Neutrophil (primary cell): ENCODE results near the gene HOMER3.

Experiments
- H3K27ac ChIP-seq: fragments of 200-600 bp; sonication (generic); 2 replicates; pipeline ENCODE4 v1.5.1; 2016; ENCODE audit warnings: mild to moderate bottlenecking, moderate library complexity
- H3K27me3 ChIP-seq: fragments of 200-600 bp; sonication (generic); 2 replicates; pipeline ENCODE4 v1.6.0; 2016; ENCODE audit warnings: mild to moderate bottlenecking
- H3K36me3 ChIP-seq: fragments of 200-600 bp; sonication (generic); 2 replicates; pipeline ENCODE4 v1.5.1; 2017
- H3K4me1 ChIP-seq, 2 experiments: fragments of 200-600 bp in 1 of 2; sonication (generic) in 1 of 2; 1 replicate in 1 of 2; 2 replicates in 1 of 2; pipeline versions ENCODE4 v1.5.1 to v1.6.1; 2013 to 2016; ENCODE audit warnings: low read depth in 1 of 2, low read length in 1 of 2, mild to moderate bottlenecking in 1 of 2, moderate library complexity in 1 of 2; ENCODE audit not compliant: control insufficient read depth in 1 of 2, insufficient read depth in 1 of 2
- H3K4me3 ChIP-seq, 2 experiments: fragments of 200-600 bp in 1 of 2; sonication (generic) in 1 of 2; 1 replicate in 1 of 2; 2 replicates in 1 of 2; pipeline ENCODE4 v1.5.1; 2013 to 2016; ENCODE audit warnings: low read depth in 1 of 2, low read length in 1 of 2, mild to moderate bottlenecking in 1 of 2, moderate library complexity in 1 of 2
- H3K9me3 ChIP-seq: fragments of 200-600 bp; sonication (generic); 2 replicates; pipeline ENCODE4 v1.5.1; 2016
- TF ChIP-seq, protein P1 (sequence below): fragments of 200-600 bp; sonication (generic); IDR thresholded peaks from 2 replicates; pipeline ENCODE4 v1.5.1; 2016; ENCODE audit warnings: antibody characterized with exemption

HOMER3 gene

DNA sequence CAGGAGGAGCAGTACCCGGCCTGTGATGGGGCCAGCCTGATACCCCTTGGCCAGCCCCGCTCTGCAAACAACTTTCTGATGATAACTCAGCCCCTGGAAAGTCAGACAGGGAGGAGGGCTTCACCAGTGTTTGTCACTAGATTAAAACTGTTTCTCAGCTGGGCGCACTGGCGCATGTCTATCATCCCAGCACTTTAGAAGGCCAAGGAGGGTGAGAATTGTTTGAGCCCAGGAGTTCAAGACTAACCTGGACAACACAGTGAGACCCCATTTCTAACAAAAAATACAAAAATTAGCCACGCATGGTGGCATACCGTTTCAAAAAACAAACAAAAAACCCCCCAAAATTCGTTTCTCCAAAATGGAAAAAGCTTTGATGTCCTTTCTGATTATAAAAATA is 39.5 kb downstream of the HOMER3 start:
- Histone ChIP-seq H3K9me3 (no peaks in the 10 kb centered on the region), H3K27me3 (peaks cover 17% of the 10 kb centered on the region), H3K36me3 (peaks cover 79% of the 10 kb centered on the region), H3K4me3 (no peak overlapping the region), H3K4me1 (peaks cover 0 to under 1% of the 10 kb centered on the region in 2 experiments), H3K27ac (no peak overlapping the region)
- TF ChIP-seq, protein P1, sequence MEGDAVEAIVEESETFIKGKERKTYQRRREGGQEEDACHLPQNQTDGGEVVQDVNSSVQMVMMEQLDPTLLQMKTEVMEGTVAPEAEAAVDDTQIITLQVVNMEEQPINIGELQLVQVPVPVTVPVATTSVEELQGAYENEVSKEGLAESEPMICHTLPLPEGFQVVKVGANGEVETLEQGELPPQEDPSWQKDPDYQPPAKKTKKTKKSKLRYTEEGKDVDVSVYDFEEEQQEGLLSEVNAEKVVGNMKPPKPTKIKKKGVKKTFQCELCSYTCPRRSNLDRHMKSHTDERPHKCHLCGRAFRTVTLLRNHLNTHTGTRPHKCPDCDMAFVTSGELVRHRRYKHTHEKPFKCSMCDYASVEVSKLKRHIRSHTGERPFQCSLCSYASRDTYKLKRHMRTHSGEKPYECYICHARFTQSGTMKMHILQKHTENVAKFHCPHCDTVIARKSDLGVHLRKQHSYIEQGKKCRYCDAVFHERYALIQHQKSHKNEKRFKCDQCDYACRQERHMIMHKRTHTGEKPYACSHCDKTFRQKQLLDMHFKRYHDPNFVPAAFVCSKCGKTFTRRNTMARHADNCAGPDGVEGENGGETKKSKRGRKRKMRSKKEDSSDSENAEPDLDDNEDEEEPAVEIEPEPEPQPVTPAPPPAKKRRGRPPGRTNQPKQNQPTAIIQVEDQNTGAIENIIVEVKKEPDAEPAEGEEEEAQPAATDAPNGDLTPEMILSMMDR: no peak

DNA sequence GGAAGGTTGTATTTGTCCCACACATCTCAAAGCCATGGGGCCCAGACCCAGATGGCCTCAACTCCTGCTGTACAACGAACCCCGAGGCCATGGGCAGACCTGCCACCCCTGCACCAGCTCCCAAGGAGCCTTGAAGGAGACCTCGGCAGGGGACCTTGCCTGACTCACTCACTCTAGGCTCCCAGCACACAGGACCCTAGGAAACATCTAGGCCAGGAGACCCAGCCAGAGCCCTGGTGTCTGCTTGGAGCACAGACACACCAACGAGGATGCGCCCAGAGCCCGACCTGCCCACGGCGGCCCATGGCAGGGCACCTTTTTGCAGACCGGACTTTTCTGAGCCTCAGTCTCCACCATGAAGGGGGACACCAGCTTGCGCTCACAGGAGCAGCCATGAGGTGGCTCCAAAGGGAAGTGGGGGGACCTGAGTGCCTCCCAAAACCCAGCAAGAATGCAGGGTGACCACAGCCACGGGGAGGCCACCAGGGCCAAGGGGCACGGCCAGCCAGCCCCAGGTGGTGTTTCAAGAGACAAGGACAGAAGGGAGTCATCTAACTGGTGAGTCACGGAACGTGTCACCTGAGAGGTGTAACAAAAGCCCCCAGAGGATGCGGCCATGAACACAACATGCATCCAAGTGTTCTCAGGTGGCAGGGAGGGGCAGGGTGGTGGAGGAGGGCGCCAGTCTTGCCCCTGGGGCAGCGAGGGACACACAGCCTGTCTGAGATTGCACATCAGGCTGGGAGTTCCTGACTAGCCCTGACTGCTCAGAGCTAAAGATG is 40.1 kb downstream of the HOMER3 start:
- TF ChIP-seq, protein P1: no peak
- Histone ChIP-seq H3K27me3 (peaks cover 22% of the 10 kb centered on the region), H3K27ac (no peak overlapping the region), H3K4me3 (no peak overlapping the region), H3K9me3 (no peaks in the 10 kb centered on the region), H3K36me3 (peaks cover 73% of the 10 kb centered on the region), H3K4me1 (peaks cover 0 to 4% of the 10 kb centered on the region in 2 experiments)

DNA sequence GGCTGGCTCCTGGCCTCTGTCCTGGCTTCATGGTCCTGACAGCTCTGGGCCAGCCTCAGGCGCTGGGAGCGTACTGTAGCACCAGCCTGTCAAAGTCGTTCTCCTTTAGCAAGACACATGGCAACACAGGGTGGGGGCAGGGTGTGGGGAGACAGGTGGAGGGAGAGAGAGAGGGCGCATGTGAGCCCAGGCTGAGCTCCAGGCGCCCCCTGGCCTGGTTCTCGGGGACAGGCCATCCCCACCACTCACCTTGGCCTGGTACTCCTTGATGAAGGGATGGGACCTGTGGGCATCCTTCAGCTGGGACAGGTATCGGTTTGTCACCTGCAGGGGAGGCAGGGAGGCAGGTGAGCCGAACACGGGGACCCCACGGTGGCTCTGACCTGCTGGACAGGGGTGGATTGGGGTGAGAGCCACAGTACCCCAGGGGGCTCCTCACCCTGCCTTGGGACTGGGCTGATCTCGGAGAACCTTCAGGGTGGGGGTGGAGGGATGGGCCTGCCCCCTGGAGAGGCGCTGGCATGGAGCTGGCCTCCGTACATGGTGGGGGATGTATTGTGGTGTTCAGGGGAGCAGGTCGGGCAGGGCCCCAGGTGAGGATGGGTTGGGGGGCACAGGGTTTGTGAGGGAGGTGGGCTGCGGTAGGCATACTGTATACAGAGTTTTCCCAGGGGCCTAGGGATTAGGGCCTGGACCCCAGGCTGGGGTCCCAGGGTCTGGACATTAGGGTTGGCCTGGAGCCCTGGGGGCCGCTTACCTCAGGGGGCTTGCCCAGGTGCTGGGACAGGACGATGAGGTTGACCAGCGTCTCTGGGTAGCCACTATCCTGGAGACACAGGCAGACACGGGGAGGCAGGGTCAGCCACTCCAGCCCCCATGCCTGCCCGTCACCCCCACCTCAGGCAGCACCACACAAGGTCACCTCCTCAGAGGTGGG is 41.1 kb downstream of the HOMER3 start:
- H3K36me3 ChIP-seq: peaks cover 63% of the 10 kb centered on the region
- peaks cover 30% of the 10 kb centered on the region for H3K27me3 ChIP-seq
- H3K4me3 ChIP-seq: no peak overlapping the region
- no peaks in the 10 kb centered on the region for H3K9me3 ChIP-seq
- TF ChIP-seq, protein P1: no peak
- H3K27ac ChIP-seq: no peak overlapping the region
- H3K4me1 ChIP-seq: peaks cover 4 to 12% of the 10 kb centered on the region in 2 experiments

DNA sequence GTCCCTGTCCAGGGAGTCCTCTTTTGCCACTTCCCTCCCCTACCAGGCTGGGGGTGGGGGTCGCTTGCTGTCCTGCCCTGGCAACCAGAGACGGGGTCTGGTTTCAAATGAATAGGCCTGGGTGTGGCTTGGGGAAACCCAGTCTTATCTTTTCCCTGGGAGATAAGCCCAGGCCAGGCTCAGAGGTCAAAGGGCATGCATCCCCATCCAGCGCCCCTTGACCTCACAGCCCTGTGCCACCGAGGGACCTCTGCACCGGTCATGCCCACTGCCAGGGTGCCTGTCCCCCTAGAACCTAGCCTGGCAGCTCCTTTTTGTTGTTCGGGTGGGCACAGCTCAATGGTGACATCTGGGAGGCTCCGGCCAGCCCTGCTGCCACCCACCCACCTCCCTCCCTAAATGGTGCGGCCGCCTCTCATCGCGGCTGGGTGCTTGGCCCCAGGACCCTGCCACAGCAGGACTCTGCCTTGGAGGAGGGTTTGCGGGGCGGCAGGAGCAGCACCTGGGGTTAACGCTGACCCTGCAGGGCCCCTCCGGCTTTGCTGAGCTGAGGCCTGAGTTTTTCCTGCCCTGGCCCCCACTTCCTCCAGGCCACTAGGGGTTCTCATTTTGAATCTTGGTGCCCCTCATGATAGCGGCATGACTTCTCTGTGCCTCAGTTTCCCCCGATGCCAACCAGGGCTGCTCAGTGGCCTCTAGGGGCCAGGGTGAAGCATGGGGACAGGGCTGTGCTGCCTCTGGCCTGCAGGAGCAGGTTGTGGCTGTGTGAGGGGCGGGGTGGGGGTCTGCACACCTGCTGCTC is 42.2 kb downstream of the HOMER3 start:
- Histone ChIP-seq H3K4me1 (peaks cover 4 to 12% of the 10 kb centered on the region in 2 experiments), H3K27me3 (peaks cover 41% of the 10 kb centered on the region), H3K27ac (no peak overlapping the region), H3K9me3 (no peaks in the 10 kb centered on the region), H3K4me3 (no peak overlapping the region), H3K36me3 (peaks cover 52% of the 10 kb centered on the region)
- TF ChIP-seq, protein P1: no peak

DNA sequence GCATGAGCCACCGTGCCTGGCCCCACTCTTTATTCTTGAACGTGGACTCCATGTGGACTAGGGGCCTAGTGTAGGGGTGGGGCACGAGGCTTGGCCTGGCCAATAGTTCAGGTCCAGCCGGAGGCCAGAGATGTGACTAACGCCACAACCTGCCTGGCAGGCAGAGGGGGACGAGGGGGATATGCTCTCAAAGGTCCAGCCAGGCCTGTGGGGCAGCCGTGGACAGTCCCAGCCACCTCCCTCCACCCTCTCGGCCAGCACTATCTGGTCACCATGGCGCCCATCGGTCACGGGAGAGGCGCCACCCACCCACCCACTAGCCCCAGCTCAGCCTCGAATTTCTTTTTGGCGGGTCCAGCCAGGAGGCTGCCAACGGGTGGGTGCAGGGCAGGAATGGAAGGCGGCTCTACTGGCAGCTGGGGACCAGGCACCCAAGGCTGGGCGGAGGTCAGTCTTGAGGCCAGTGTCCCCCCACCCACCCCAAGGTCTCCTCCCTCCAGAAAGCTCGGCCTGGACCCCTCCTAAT is 42.9 kb downstream of the HOMER3 start:
- no peak overlapping the region for H3K4me3 ChIP-seq
- peaks cover 45% of the 10 kb centered on the region for H3K36me3 ChIP-seq
- no peaks in the 10 kb centered on the region for H3K9me3 ChIP-seq
- H3K27me3 ChIP-seq: peaks cover 48% of the 10 kb centered on the region
- TF ChIP-seq, protein P1: no peak
- no peak overlapping the region for H3K27ac ChIP-seq
- peaks cover 4 to 12% of the 10 kb centered on the region in 2 experiments for H3K4me1 ChIP-seq
